RWPE1 (cell line): ENCODE measurements around the gene YIPF2.

Experiments used
- CTCF ChIA-PET: fragments of 350-600 bp; sonication (Branson Sonifier 250); formaldehyde crosslinking; extraction: SDS; loops from one replicate; lab custom pipeline; 2021; lab: Yijun Ruan, JAX
- POLR2A ChIA-PET: fragments of 400-600 bp; formaldehyde crosslinking; extraction: SDS; loops from one replicate; lab custom pipeline; 2020; ENCODE audit warnings: antibody characterized with exemption; ENCODE audit not compliant: low non-redundant PET; lab: Yijun Ruan, JAX
- DNase-seq: peaks from one replicate; pipeline ENCODE4 v3.0.0; 2012; ENCODE audit warnings: low spot score
- H3K27ac ChIP-seq: fragments of 450-650 bp; 2 replicates; pipeline ENCODE4 v1.5.1; 2017
- TF ChIP-seq, protein P1 (sequence below): fragments of 450-650 bp; conservative IDR thresholded peaks from 2 replicates; pipeline ENCODE4 v1.5.1; 2017; ENCODE audit warnings: low read depth, mild to moderate bottlenecking

YIPF2 gene

DNA sequence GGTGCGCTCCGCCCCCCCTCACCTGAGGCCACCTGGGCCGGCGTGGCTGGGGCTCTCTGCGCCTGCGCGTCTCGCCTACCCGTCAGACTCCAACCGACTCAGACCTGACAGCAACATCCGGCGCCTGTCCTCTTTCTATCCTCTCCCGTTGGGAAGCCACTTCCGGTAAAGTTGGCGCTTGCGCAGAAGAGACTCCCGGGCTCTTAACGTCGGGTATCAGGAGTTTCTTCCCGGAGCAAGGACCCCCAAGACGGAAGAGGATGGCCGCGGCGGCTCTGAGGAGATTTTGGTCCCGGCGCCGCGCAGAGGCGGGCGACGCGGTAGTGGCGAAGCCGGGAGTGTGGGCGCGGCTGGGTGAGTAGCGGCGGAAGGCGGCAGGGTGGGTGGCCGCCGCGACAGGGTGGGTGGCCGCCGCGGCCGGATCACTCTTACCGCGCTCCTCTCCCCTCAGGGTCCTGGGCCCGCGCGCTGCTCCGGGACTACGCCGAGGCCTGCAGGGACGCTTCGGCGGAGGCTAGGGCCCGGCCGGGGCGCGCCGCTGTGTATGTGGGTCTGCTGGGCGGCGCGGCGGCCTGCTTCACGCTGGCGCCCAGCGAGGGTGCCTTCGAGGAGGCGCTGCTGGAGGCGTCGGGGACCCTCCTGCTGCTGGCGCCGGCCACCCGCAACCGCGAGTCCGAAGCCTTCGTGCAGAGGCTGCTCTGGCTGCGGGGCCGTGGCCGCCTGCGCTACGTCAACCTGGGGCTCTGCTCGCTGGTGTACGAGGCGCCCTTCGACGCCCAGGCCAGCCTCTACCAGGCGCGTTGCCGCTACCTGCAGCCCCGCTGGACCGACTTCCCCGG is at the start of gene YIPF2, which contains the start of gene TIMM29:
YIPF2 (minus strand) TSS at position 77 of the 839 bp plus-strand sequence. CDS start 229 bp downstream, outside the sequence.
TIMM29 (plus strand) TSS at position 249 of the 839 bp plus-strand sequence; CDS start at position 261, 12 bp downstream.
- peak; percentile 97 for DNase-seq
- POLR2A ChIA-PET, result no interaction called here

GRCh38 chr19:10977742-10978092 is 49.3 kb upstream of the YIPF2 start:
- H3K27ac ChIP-seq, result peak overlapping the region; percentile 53
- TF ChIP-seq, protein P1, sequence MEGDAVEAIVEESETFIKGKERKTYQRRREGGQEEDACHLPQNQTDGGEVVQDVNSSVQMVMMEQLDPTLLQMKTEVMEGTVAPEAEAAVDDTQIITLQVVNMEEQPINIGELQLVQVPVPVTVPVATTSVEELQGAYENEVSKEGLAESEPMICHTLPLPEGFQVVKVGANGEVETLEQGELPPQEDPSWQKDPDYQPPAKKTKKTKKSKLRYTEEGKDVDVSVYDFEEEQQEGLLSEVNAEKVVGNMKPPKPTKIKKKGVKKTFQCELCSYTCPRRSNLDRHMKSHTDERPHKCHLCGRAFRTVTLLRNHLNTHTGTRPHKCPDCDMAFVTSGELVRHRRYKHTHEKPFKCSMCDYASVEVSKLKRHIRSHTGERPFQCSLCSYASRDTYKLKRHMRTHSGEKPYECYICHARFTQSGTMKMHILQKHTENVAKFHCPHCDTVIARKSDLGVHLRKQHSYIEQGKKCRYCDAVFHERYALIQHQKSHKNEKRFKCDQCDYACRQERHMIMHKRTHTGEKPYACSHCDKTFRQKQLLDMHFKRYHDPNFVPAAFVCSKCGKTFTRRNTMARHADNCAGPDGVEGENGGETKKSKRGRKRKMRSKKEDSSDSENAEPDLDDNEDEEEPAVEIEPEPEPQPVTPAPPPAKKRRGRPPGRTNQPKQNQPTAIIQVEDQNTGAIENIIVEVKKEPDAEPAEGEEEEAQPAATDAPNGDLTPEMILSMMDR, result no peak
- ChIA-PET CTCF (interaction anchor here (0.5 to 0.6 kb wide), 2 partner anchors 121 to 425 kb away, joined by 5 to 6 read pairs; no protein-coding TSS in a partner anchor), POLR2A (no interaction called here)
- DNase-seq, result no peak

More for the DNA sequence above, at the start of gene YIPF2, which contains the start of gene TIMM29:
- TF ChIP-seq, protein P1, result no peak
- peak within 1 kb of the TSS; percentile 81 for H3K27ac ChIP-seq
- CTCF ChIA-PET, result interaction anchor here (1.3 kb wide), 1 partner anchor 58 kb away, joined by 4 read pairs; no protein-coding TSS in a partner anchor

- TF ChIP-seq, protein P1, result no peak
- H3K27ac ChIP-seq, result peak overlapping the region; percentile 53
- CTCF ChIA-PET, result interaction anchor here (0.6 to 0.9 kb wide), 3 partner anchors 23 to 69 kb away, joined by 3 to 4 read pairs (median 3); no protein-coding TSS in a partner anchor
- DNase-seq, result no peak
- POLR2A ChIA-PET, result interaction anchor here (0.6 kb wide), 1 partner anchor 35 kb away, joined by 4 read pairs; no protein-coding TSS in a partner anchor
Measured at GRCh38 chr19:10976131-10976892, 47.9 kb upstream of the YIPF2 start.

DNA sequence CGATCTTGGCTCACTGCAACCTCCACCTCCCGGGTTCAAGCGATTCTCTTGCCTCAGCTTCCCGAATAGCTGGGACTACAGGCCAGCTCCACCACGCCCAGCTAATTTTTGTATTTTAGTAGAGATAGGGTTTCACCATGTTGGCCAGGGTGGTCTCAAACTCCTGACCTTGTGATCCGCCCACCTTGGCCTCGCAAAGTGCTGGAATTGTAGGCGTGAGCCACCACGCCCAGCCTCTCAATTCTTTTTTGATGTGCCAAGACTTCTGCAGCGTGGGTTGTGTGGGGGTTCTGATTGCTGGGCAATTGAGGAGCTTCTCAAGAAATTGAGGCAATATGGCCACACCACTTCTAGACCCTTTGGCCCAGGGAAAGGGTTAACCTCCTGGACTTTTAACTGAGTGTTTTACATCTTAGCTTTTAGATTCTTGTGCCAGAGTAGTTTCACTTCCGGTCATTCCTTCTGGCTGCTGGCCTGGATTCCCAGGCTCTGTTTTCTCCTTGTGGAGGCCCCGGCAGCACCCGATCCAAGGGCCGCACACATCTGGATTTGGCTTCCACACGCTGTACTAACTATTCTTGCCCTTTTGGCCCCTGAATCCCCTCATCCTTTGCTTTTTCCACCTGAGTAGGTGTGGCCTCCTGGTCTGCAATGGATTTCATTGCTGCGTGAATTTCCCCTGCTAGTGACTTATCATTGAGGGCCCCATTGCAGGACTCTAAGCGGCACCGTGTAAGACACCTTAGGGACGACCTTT is 47.1 kb upstream of the YIPF2 start:
- CTCF ChIA-PET, result interaction anchor here (0.7 to 0.8 kb wide), 2 partner anchors 63 to 70 kb away, joined by 3 to 4 read pairs; no protein-coding TSS in a partner anchor
- TF ChIP-seq, protein P1, result no peak
- H3K27ac ChIP-seq, result peak overlapping the region; percentile 53
- DNase-seq, result no peak
- POLR2A ChIA-PET, result no interaction called here

- ChIA-PET POLR2A (no interaction called here), CTCF (interaction anchor here (0.6 to 0.7 kb wide), 3 partner anchors 35 to 69 kb away, joined by 4 to 5 read pairs (median 4); no protein-coding TSS in a partner anchor)
Measured at GRCh38 chr19:10971107-10971726, 42.8 kb upstream of the YIPF2 start.

More at GRCh38 chr19:10971107-10971726, 42.8 kb upstream of the YIPF2 start:
- DNase-seq, result no peak
- no peak overlapping the region; the same call in 1 of the 2 replicates for H3K27ac ChIP-seq
- TF ChIP-seq, protein P1, result no peak
